DMS114 treated with DMSO at 0.1 percent for 48 hours (cell line): Measurements from ENCODE around the gene PLD6.
"Not testable (repeated sequence)": the region's sequence is repeated elsewhere in the genome, so short reads cannot be mapped to it uniquely, and the experiment has no call there.

ENCODE experiments used
- DNase-seq: peaks from one replicate; lab custom pipeline; 2025; ENCODE audit not compliant: unreplicated experiment; lab: John Stamatoyannopoulos, UW

PLD6 gene

GRCh38 chr17:17179371-17179827, 26.7 kb downstream of the PLD6 start:
- no peak for DNase-seq

DNA sequence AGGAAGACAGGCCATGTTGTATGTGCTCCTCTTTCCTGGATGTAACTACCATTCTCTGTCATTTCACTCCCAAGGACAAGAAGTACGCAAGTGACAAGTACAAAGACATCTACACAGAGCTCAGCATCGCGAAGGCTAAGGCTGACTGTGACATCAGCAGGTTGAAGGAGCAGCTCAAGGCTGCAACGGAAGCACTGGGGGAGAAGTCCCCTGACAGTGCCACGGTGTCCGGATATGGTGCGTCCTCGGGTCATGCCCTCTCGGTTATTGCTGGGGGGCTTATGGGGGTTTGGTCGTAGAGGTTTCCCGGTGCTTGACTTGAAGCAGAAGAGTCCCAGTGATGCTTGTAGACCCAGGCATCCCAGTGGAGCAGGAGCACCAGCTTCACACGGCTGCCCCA, 29.0 kb downstream of the PLD6 start:
- no peak for DNase-seq

- no peak for DNase-seq
Measured at GRCh38 chr17:17176341-17176740, 29.8 kb downstream of the PLD6 start.

DNA sequence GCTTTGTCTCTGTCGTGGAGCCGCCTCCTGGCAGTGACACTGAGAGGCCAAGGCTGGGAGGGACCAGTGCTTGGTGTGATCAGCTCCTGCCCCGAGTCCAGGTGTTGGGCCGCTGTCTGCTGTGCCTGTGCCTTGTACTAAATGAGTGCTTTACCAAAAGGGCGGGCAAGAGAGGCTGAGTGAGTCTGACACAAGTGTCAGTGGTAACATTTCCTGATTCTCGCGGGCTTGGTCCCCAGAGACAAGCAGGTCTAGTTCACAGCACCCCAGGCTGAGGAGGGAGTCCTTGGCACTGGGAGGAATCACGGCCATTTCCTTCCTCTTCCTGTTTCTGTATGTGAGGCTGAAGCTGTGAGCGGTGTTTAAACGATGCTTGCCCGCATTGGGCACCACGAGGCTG, 30.2 kb downstream of the PLD6 start:
- no peak for DNase-seq

DNA sequence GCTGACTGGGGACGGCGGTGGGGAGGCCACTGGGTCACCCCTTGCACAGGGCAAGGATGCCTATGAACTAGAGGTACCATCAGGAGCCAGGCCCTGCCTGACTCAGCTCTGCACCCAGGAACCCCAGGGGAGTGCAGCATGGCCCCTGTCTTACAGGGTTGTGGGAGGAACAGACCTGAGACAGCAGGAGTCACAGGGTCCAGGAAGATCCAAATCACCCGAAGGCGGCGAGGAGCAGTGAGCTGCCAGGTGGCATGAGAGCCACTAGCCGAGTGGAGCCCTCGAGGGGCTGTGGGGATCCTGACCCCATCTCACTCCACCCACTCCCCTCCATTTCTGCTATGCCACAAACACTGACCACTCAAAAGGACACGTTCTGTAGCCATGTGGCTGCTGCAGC, 30.8 kb downstream of the PLD6 start:
- DNase-seq: no peak

DNA sequence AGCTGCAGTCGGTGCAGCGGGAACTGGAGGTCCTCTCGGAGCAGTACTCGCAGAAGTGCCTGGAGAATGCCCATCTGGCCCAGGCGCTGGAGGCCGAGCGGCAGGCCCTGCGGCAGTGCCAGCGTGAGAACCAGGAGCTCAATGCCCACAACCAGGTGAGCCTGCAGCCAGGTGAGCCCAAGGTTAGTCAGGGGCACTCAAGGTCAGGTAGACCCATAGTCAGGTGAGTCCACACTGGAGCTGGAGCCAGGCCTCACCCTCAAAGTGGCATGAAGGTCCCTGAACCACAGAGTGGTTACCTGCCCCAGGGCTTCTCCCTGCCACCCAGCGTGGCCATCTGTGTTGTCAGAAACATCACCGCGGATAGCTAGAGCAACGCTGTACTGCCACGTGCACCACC, 32.2 kb downstream of the PLD6 start:
- no peak for DNase-seq

- DNase-seq: no peak
Measured at GRCh38 chr17:17172990-17173389, 33.1 kb downstream of the PLD6 start.

DNA sequence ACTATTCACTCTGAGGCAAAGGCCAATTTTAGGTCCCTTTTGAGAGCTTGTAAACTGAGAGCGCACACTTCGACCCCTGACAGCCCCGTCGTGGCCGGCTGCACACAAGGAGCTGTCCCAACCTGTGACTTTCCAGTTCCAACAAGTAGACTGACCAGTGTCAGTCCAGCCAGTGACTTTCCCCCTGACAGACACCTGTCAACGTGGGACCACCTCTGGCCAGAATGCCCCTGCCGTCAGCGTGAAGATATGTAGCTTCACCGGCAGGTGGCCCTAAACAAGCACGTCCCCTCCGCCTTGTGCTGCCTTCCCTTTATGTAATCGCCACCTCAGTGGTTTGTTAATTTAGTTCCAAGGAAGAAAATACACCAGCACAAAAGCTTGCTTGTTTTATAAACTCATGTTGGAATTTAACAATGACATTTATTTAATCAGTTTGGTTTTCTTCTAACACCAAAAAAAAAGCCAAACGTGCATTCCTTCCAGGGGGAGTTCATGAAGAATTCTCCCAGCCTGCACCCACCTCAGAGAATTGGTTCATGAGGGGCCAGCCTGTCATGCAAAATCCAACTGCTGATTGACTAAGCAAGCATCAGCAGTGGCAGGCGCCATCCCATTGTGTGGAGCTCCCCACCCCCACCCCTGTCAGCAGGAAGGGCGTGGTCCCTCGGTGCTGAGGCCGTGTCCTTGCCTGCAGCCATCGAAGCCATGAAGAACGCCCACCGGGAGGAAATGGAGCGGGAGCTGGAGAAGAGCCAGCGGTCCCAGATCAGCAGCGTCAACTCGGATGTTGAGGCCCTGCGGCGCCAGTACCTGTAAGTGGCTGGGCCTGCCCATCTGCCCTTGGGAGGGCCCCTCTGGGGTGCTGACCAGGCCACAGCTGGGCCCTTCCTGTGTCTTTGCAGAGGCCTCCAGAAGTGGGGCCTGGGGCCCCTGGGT, 33.9 kb downstream of the PLD6 start:
- DNase-seq: no peak

GRCh38 chr17:17171186-17171585, 34.9 kb downstream of the PLD6 start:
- no peak for DNase-seq

DNA sequence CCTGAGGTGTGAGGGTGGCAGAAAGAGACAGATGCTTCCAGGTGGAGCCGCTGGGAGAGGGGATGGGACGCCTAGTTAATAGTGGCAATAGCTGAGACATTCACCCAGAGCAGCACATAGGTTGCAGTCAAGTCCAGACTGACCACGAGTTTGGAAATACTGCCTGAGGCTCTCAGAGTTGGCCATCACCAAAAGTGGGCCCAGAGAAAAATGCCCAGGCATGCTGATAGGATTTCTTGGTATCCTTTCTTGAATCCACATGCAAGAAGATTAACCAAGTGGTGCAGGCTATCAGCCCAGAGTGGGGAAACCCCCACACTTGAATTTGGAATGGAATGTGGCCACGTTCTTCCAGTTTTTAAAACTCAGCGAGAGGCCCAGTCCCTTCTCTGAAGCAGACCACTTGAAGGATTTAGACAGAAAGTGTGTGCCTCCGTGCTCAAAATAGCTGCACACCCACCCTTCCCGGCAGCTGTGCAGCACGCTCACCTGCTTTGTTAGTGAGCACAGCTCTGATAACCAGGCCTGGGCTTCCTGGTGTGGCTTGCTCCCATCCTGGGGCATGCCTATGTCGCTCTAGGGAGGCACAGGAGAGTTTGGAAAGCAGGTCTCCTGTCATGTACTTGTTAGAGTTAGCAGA, 35.7 kb downstream of the PLD6 start:
- DNase-seq: no peak

- no peak for DNase-seq
Measured at GRCh38 chr17:17169396-17169795, 36.7 kb downstream of the PLD6 start.

- no peak for DNase-seq
Measured at GRCh38 chr17:17168401-17168800, 37.7 kb downstream of the PLD6 start.

GRCh38 chr17:17167986-17168385, 38.1 kb downstream of the PLD6 start:
- no peak for DNase-seq

GRCh38 chr17:17167356-17167755, 38.8 kb downstream of the PLD6 start:
- no peak for DNase-seq

DNA sequence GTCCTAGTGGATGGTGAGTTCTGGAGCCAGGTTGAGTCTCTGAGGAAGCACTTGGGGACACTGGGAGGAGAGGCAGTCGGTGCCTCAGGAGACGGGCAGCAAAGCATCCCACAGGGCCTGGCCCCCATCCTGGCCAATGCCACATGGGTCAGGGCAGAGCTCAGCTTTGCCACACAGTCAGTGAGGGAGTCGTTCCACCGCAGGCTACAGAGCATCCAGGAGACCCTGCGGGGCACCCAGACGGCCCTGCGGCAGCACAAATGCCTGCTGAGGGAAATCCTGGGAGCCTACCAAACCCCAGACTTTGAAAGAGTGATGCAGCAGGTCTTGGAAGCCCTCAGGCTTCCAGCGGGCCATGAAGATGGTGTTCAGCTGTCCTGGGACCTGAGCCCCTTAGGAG, 39.7 kb downstream of the PLD6 start:
- no peak for DNase-seq

GRCh38 chr17:17165666-17166308, 40.3 kb downstream of the PLD6 start:
- DNase-seq: no peak

DNA sequence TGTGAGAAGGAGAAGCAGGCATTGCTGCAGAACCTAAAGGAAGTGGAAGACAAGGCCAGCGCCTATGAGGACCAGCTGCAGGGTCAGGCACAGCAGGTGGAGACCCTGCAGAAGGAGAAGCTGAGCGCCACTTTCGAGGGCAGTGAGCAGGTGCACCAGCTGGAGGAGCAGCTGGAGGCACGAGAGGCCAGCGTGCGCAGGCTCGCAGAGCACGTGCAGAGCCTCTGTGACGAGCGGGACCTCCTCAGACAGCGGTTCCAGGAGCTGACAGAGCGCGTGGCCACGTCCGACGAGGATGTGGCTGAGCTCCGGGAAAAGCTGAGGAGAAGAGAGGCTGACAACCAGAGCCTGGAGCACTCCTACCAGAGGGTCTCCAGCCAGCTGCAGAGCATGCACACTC, 41.5 kb downstream of the PLD6 start:
- DNase-seq: no peak

DNA sequence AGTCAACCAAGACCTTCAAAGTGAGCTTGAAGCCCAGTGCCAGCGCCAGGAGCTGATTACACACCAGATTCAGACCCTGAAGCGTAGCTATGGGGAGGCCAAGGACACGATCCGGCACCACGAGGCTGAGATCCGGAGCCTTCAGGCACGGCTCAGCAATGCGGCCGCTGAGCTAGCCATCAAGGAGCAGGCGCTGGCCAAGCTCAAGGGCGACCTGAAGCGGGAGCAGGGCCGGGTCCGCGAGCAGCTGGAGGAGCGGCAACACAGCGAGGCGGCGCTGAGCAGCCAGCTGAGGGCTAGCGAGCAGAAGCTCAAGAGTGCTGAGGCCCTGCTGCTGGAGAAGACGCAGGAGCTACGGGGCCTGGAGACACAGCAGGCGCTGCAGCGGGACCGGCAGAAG, 42.0 kb downstream of the PLD6 start:
- DNase-seq: no peak

- no peak for DNase-seq
Measured at GRCh38 chr17:17161759-17162158, 44.4 kb downstream of the PLD6 start.

DNA sequence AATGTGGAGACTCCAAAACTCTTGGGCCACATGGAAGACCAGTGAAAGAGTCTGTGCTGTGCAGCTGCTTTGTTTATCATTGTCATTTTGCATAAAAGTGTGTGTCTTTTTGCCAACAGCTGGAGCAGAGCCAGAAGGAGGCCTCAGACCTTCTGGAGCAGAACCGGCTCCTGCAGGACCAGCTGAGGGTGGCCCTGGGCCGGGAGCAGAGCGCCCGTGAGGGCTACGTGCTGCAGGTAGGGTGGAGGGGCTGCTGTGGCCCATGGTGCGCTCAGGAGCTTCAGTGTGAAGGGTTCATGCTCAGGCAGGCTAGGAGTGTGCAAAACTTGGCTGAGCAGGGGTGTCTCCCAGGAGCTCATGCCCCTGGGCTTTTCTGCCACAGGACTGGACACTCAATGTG, 45.0 kb downstream of the PLD6 start:
- no peak for DNase-seq

DNA sequence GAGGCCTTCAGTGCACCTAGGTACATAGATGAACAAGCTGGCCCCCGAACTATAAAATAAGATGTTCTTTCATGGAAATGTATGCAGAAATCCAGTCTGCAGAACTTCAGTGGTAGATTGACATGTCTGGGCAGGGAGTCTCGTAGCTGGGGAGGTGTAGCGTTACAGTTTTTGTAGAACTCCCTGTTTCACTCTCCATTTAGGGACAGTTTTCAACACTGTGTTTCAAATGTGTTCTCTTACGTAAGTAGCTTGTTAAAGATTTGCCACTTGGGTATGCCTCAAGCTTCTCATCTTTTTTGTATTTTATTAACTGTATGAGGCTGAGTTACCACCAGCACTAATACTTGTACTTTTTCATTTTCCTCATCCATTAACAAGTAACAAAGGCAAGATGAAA, 46.6 kb downstream of the PLD6 start:
- no peak for DNase-seq

DNA sequence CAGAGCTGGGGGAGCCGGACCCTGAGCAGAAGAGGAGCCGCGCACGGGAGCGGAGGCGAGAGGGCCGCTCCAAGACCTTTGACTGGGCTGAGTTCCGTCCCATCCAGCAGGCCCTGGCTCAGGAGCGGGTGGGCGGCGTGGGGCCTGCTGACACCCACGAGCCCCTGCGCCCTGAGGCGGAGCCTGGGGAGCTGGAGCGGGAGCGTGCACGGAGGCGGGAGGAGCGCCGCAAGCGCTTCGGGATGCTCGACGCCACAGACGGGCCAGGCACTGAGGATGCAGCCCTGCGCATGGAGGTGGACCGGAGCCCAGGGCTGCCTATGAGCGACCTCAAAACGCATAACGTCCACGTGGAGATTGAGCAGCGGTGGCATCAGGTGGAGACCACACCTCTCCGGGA, 47.6 kb downstream of the PLD6 start:
- not testable (repeated sequence) for DNase-seq
